ENCODE results near the gene PLBD2.

Gene PLBD2

GRCh38 chr12:113388351-113388750 is 30.0 kb downstream of the PLBD2 start:
- Histone ChIP-seq H3K4me1 (ENCODE audit: control extremely low read depth in 1 of 4, control insufficient read depth in 4 of 4, insufficient read depth in 4 of 4, low read length in 3 of 4) (no peaks in the 10 kb centered on the region), H3K36me3 (ENCODE audit: control insufficient read depth in 4 of 4, insufficient read depth in 4 of 4, low read length in 3 of 4) (peaks cover 0 to 31% (median 14%) of the 10 kb centered on the region in 4 experiments), H3K27me3 (replicated peaks in 2 of 5; ENCODE audit: control insufficient read depth in 4 of 5, insufficient read depth in 5 of 5, low read length in 4 of 5) (no peaks in the 10 kb centered on the region), H3K27ac (ENCODE audit: insufficient read depth in 1 of 2, low read depth in 1 of 2, low read length in 2 of 2, poor library complexity in 1 of 2, severe bottlenecking in 2 of 2) (no peak overlapping the region), H3K9me3 (ENCODE audit: control extremely low read depth in 1 of 5, control insufficient read depth in 4 of 5, insufficient read depth in 2 of 5, low read depth in 1 of 5, low read length in 4 of 5) (no peaks in the 10 kb centered on the region), H3K4me3 (ENCODE audit: control insufficient read depth in 1 of 7, extremely low read depth in 1 of 7, insufficient read depth in 4 of 7, low read depth in 2 of 7, low read length in 6 of 7) (no peak overlapping the region)
- CTCF ChIA-PET, result interaction anchor here (2.6 kb wide), 1 partner anchor 37 kb away, joined by 8 read pairs; no protein-coding TSS in a partner anchor
- no peak for DNase-seq
- POLR2A ChIA-PET, result no interaction called here
- WGBS (ENCODE audit: insufficient coverage), result 93% methylated on average over 14 of the region's 14 CpGs

- CTCF ChIA-PET, result no interaction called here
- 98% methylated on average over 6 of the region's 6 CpGs for WGBS (ENCODE audit: insufficient coverage)
- H3K4me3 ChIP-seq (ENCODE audit: control insufficient read depth in 1 of 7, extremely low read depth in 1 of 7, insufficient read depth in 4 of 7, low read depth in 2 of 7, low read length in 6 of 7), result no peak overlapping the region
- no peak overlapping the region for H3K27ac ChIP-seq (ENCODE audit: insufficient read depth in 1 of 2, low read depth in 1 of 2, low read length in 2 of 2, poor library complexity in 1 of 2, severe bottlenecking in 2 of 2)
- H3K36me3 ChIP-seq (ENCODE audit: control insufficient read depth in 4 of 4, insufficient read depth in 4 of 4, low read length in 3 of 4), result peaks cover 0 to 20% (median 13%) of the 10 kb centered on the region in 4 experiments
- no peak for DNase-seq
- H3K9me3 ChIP-seq (ENCODE audit: control extremely low read depth in 1 of 5, control insufficient read depth in 4 of 5, insufficient read depth in 2 of 5, low read depth in 1 of 5, low read length in 4 of 5), result no peaks in the 10 kb centered on the region
- no peaks in the 10 kb centered on the region for H3K27me3 ChIP-seq (replicated peaks in 2 of 5; ENCODE audit: control insufficient read depth in 4 of 5, insufficient read depth in 5 of 5, low read length in 4 of 5)
- H3K4me1 ChIP-seq (ENCODE audit: control extremely low read depth in 1 of 4, control insufficient read depth in 4 of 4, insufficient read depth in 4 of 4, low read length in 3 of 4), result no peaks in the 10 kb centered on the region
- POLR2A ChIA-PET, result no interaction called here
Observed at GRCh38 chr12:113390064-113391043, 32.0 kb downstream of the PLBD2 start.

GRCh38 chr12:113391145-113391544 is 32.8 kb downstream of the PLBD2 start:
- Histone ChIP-seq H3K4me1 (ENCODE audit: control extremely low read depth in 1 of 4, control insufficient read depth in 4 of 4, insufficient read depth in 4 of 4, low read length in 3 of 4) (no peaks in the 10 kb centered on the region), H3K27ac (ENCODE audit: insufficient read depth in 1 of 2, low read depth in 1 of 2, low read length in 2 of 2, poor library complexity in 1 of 2, severe bottlenecking in 2 of 2) (no peak overlapping the region), H3K9me3 (ENCODE audit: control extremely low read depth in 1 of 5, control insufficient read depth in 4 of 5, insufficient read depth in 2 of 5, low read depth in 1 of 5, low read length in 4 of 5) (no peaks in the 10 kb centered on the region), H3K36me3 (ENCODE audit: control insufficient read depth in 4 of 4, insufficient read depth in 4 of 4, low read length in 3 of 4) (peaks cover 0 to 19% (median 11%) of the 10 kb centered on the region in 4 experiments), H3K27me3 (replicated peaks in 2 of 5; ENCODE audit: control insufficient read depth in 4 of 5, insufficient read depth in 5 of 5, low read length in 4 of 5) (no peaks in the 10 kb centered on the region), H3K4me3 (ENCODE audit: control insufficient read depth in 1 of 7, extremely low read depth in 1 of 7, insufficient read depth in 4 of 7, low read depth in 2 of 7, low read length in 6 of 7) (no peak overlapping the region)
- no peak for DNase-seq
- CTCF ChIA-PET, result no interaction called here
- WGBS (ENCODE audit: insufficient coverage), result no CpG with 5 or more reads among the region's 3 CpGs
- POLR2A ChIA-PET, result no interaction called here

- DNase-seq, result no peak
- no peaks in the 10 kb centered on the region for H3K27me3 ChIP-seq (replicated peaks in 2 of 5; ENCODE audit: control insufficient read depth in 4 of 5, insufficient read depth in 5 of 5, low read length in 4 of 5)
- H3K36me3 ChIP-seq (ENCODE audit: control insufficient read depth in 4 of 4, insufficient read depth in 4 of 4, low read length in 3 of 4), result peaks cover 0 to 18% (median 10%) of the 10 kb centered on the region in 4 experiments
- H3K4me1 ChIP-seq (ENCODE audit: control extremely low read depth in 1 of 4, control insufficient read depth in 4 of 4, insufficient read depth in 4 of 4, low read length in 3 of 4), result no peaks in the 10 kb centered on the region
- no peak overlapping the region for H3K27ac ChIP-seq (ENCODE audit: insufficient read depth in 1 of 2, low read depth in 1 of 2, low read length in 2 of 2, poor library complexity in 1 of 2, severe bottlenecking in 2 of 2)
- POLR2A ChIA-PET, result no interaction called here
- CTCF ChIA-PET, result interaction anchor here (1.0 kb wide), 1 partner anchor 9 kb away, joined by 3 read pairs; no protein-coding TSS in a partner anchor
- H3K4me3 ChIP-seq (ENCODE audit: control insufficient read depth in 1 of 7, extremely low read depth in 1 of 7, insufficient read depth in 4 of 7, low read depth in 2 of 7, low read length in 6 of 7), result no peak overlapping the region
- H3K9me3 ChIP-seq (ENCODE audit: control extremely low read depth in 1 of 5, control insufficient read depth in 4 of 5, insufficient read depth in 2 of 5, low read depth in 1 of 5, low read length in 4 of 5), result no peaks in the 10 kb centered on the region
- 98% methylated on average over 5 of the region's 9 CpGs for WGBS (ENCODE audit: insufficient coverage)
Observed at GRCh38 chr12:113391650-113392337, 33.4 kb downstream of the PLBD2 start.

GRCh38 chr12:113392520-113392919 is 34.1 kb downstream of the PLBD2 start:
- WGBS (ENCODE audit: insufficient coverage), result 90% methylated on average over 7 of the region's 7 CpGs
- Histone ChIP-seq H3K4me1 (ENCODE audit: control extremely low read depth in 1 of 4, control insufficient read depth in 4 of 4, insufficient read depth in 4 of 4, low read length in 3 of 4) (no peaks in the 10 kb centered on the region), H3K36me3 (ENCODE audit: control insufficient read depth in 4 of 4, insufficient read depth in 4 of 4, low read length in 3 of 4) (peaks cover 0 to 13% (median 8%) of the 10 kb centered on the region in 4 experiments), H3K27ac (ENCODE audit: insufficient read depth in 1 of 2, low read depth in 1 of 2, low read length in 2 of 2, poor library complexity in 1 of 2, severe bottlenecking in 2 of 2) (no peak overlapping the region), H3K9me3 (ENCODE audit: control extremely low read depth in 1 of 5, control insufficient read depth in 4 of 5, insufficient read depth in 2 of 5, low read depth in 1 of 5, low read length in 4 of 5) (no peaks in the 10 kb centered on the region), H3K27me3 (replicated peaks in 2 of 5; ENCODE audit: control insufficient read depth in 4 of 5, insufficient read depth in 5 of 5, low read length in 4 of 5) (peaks cover 0 to 4% (median 0%) of the 10 kb centered on the region in 5 experiments), H3K4me3 (ENCODE audit: control insufficient read depth in 1 of 7, extremely low read depth in 1 of 7, insufficient read depth in 4 of 7, low read depth in 2 of 7, low read length in 6 of 7) (no peak overlapping the region)
- DNase-seq, result no peak
- ChIA-PET CTCF (interaction anchor here (1.0 kb wide), 1 partner anchor 9 kb away, joined by 3 read pairs; no protein-coding TSS in a partner anchor), POLR2A (no interaction called here)

- Histone ChIP-seq H3K36me3 (ENCODE audit: control insufficient read depth in 4 of 4, insufficient read depth in 4 of 4, low read length in 3 of 4) (peaks cover 0 to 13% (median 7%) of the 10 kb centered on the region in 4 experiments), H3K27ac (ENCODE audit: insufficient read depth in 1 of 2, low read depth in 1 of 2, low read length in 2 of 2, poor library complexity in 1 of 2, severe bottlenecking in 2 of 2) (no peak overlapping the region), H3K9me3 (ENCODE audit: control extremely low read depth in 1 of 5, control insufficient read depth in 4 of 5, insufficient read depth in 2 of 5, low read depth in 1 of 5, low read length in 4 of 5) (no peaks in the 10 kb centered on the region), H3K4me3 (ENCODE audit: control insufficient read depth in 1 of 7, extremely low read depth in 1 of 7, insufficient read depth in 4 of 7, low read depth in 2 of 7, low read length in 6 of 7) (no peak overlapping the region), H3K4me1 (ENCODE audit: control extremely low read depth in 1 of 4, control insufficient read depth in 4 of 4, insufficient read depth in 4 of 4, low read length in 3 of 4) (no peaks in the 10 kb centered on the region), H3K27me3 (replicated peaks in 2 of 5; ENCODE audit: control insufficient read depth in 4 of 5, insufficient read depth in 5 of 5, low read length in 4 of 5) (peaks cover 0 to 4% (median 0%) of the 10 kb centered on the region in 5 experiments)
- no peak for DNase-seq
- ChIA-PET POLR2A (no interaction called here), CTCF (no interaction called here)
- WGBS (ENCODE audit: insufficient coverage), result over 99% methylated on average over 17 of the region's 17 CpGs
Observed at GRCh38 chr12:113392988-113393579, 34.7 kb downstream of the PLBD2 start.
